ENCODE measurements around the gene PKMYT1.

DNA sequence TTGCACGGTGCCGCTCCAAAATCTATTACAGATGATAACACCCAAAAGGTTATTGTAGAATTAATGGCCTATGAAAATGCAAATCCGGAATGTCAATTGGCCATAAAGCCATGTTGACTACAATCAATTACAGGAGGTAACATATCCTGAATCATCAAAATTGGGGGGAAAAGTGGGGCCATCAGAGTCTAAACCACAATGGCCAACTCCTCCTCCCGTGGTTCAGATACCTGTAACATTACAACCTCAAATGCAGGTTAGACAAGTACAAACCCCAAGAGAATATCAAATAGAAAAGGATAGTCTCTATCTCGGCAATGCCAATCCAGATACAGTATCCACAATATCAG, 53.6 kb downstream of the PKMYT1 start:
- TF ChIP-seq EZH2phosphoT487 (IDR thresholded peaks at IDR 0.05; ENCODE audit: borderline replicate concordance): no peak
- TF ChIP-seq, protein P1, sequence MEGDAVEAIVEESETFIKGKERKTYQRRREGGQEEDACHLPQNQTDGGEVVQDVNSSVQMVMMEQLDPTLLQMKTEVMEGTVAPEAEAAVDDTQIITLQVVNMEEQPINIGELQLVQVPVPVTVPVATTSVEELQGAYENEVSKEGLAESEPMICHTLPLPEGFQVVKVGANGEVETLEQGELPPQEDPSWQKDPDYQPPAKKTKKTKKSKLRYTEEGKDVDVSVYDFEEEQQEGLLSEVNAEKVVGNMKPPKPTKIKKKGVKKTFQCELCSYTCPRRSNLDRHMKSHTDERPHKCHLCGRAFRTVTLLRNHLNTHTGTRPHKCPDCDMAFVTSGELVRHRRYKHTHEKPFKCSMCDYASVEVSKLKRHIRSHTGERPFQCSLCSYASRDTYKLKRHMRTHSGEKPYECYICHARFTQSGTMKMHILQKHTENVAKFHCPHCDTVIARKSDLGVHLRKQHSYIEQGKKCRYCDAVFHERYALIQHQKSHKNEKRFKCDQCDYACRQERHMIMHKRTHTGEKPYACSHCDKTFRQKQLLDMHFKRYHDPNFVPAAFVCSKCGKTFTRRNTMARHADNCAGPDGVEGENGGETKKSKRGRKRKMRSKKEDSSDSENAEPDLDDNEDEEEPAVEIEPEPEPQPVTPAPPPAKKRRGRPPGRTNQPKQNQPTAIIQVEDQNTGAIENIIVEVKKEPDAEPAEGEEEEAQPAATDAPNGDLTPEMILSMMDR (conservative IDR thresholded peaks at IDR 0.05; ENCODE audit: low read length): no peak
